HUES64 (cell line): Measurements from ENCODE around the gene PDCD11.

Experiments used
- H3K27ac ChIP-seq: 2 replicates; pipeline ENCODE4 v1.7.0; 2013; ENCODE audit warnings: low read depth, low read length, inconsistent platforms
- H3K27me3 ChIP-seq: 2 replicates; pipeline ENCODE4 v1.6.1; 2013; ENCODE audit warnings: mild to moderate bottlenecking, low read length; ENCODE audit not compliant: insufficient read depth
- H3K36me3 ChIP-seq: 2 replicates; pipeline ENCODE4 v1.6.1; 2013; ENCODE audit warnings: mild to moderate bottlenecking, low read length; ENCODE audit not compliant: insufficient read depth
- H3K4me1 ChIP-seq: 2 replicates; pipeline ENCODE4 v1.6.1; 2013; ENCODE audit warnings: mild to moderate bottlenecking, low read length, moderate library complexity; ENCODE audit not compliant: insufficient read depth
- H3K4me3 ChIP-seq: 2 replicates; pipeline ENCODE4 v1.5.1; 2013; ENCODE audit warnings: mild to moderate bottlenecking, low read length, moderate library complexity
- H3K9ac ChIP-seq: 2 replicates; pipeline ENCODE4 v1.6.1; 2013; ENCODE audit warnings: mild to moderate bottlenecking, low read depth, low read length
- H3K9me3 ChIP-seq: 2 replicates; pipeline ENCODE4 v1.6.1; 2013; ENCODE audit warnings: low read depth, low read length; ENCODE audit not compliant: insufficient read depth
- WGBS: fragments of 150-250, 120-280 bp; methylation state at CpG from one replicate; pipeline ENCODE4 v1.1.7; 2013; ENCODE audit warnings: missing lambda C conversion rate; 5-methylcytosine and 5-hydroxymethylcytosine counted together

The PDCD11 gene

DNA sequence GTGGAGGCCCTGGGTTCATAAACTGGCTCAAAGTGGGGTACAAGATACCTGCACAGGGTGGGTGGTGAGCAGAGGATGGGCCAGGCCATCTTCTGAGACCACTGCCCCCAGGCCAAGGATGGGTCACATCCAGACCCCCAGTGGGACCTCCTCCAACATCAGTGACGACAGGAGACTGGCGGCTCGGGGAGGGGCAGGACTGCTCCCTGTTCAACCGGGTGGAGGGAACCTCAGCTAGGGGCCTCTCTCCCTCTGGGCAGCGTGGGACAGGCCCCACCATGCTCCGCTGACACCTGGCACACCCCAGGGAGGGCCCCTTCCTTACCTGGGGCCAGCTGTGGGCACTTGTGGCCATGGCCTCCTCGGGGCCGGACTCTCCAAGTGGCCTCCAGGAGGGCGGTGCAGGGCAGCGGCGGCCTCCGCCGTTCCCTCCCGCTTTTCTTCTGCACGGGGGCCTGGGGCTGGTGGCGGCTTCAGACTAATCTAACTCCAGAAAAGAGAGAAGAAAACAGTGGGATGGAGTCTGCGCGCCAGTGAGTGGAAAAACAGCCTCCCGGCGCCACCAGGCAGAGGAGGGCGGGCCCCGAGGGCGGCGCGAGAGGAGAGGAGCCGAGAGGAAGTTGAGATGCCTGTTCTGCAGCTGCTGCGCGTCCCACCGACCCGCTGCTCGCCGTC is 55.5 kb downstream of the PDCD11 start, which contains the start of gene CALHM2:
CALHM2 (minus strand) TSS at position 540 of the 675 bp plus-strand sequence. CDS start 2,429 bp downstream, outside the sequence.
- no peak within 1 kb of the TSS for H3K27ac ChIP-seq
- peaks cover 10% of the 10 kb centered on the region for H3K36me3 ChIP-seq
- no peaks in the 10 kb centered on the region for H3K27me3 ChIP-seq
- peak within 1 kb of the TSS; percentile 49 for H3K4me3 ChIP-seq
- 0 out of 2 replicates have a peak within 1 kb of the TSS, but pooled peaks have one; percentile 31 for H3K9ac ChIP-seq
- 41% methylated on average over 32 of the region's 32 CpGs for WGBS
- peaks cover 7% of the 10 kb centered on the region for H3K4me1 ChIP-seq
- no peaks in the 10 kb centered on the region for H3K9me3 ChIP-seq

DNA sequence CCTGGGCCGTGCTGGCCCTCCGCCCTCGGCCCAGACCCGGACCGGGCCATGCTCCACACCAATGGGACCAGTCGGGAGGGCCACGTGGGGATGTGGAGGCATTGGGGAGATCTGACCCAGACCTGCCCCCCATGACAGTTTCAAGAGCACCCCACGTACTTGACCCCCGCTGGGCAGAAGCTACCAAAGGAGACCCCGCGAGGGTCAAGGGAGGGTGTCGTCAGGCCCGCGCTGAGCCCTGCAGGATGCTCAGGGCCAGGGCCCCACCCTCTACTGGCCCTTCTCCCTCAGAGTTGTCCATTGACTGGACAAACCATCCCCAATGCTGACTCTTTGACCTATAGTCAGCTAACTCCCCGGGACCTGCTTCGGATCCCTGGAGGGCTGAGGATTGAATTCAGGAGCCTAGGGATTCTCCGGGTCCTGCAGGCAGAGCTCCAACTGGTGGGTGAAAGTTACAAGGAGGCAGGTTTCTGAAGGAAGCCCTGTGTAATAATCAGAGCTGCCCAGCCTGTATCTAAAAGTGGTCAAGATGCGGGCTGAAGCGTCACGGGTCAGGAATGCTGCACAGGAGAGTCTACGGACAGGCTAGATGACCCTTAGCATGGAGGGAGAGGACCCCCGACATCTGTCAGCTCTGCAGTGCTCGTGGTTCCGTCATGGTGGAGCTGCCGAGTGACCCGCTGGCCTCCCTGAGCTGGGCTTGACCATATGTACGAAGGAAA is 56.2 kb downstream of the PDCD11 start:
- Histone ChIP-seq H3K9me3 (no peaks in the 10 kb centered on the region), H3K36me3 (peaks cover 3% of the 10 kb centered on the region), H3K27me3 (no peaks in the 10 kb centered on the region), H3K27ac (no peak overlapping the region), H3K4me1 (peaks cover 7% of the 10 kb centered on the region), H3K9ac (0 out of 2 replicates have a peak overlapping the region, but pooled peaks have one; percentile 31), H3K4me3 (peak overlapping the region; percentile 49)
- 75% methylated on average over 27 of the region's 27 CpGs for WGBS

- no peak overlapping the region for H3K4me3 ChIP-seq
- no peak overlapping the region for H3K27ac ChIP-seq
- H3K36me3 ChIP-seq = no peaks in the 10 kb centered on the region
- H3K4me1 ChIP-seq = peaks cover 7% of the 10 kb centered on the region
- H3K9me3 ChIP-seq = no peaks in the 10 kb centered on the region
- H3K27me3 ChIP-seq = no peaks in the 10 kb centered on the region
- 92% methylated on average over 3 of the region's 4 CpGs for WGBS
- H3K9ac ChIP-seq = no peak overlapping the region
Measured at GRCh38 chr10:103454026-103454425, 57.6 kb downstream of the PDCD11 start.

DNA sequence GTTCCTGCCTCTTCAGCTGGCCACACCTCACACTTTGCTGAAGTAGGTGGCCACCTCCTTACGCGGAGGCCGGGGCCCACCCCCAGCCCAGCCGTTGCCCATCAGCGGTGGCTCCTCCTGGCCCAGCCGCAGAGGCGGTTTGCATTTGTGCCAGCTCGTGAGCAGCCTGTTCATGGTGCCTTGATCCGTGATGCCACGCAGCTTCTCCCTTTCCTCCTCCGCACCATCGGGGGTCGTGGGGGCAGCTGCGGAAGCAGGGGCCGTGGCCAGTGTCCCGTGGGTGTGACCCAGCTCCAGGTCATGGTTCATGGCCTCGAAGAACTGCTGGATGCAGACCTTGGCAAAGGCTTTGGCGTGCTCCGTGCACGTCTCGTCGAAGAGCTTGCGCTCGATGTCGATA is 58.8 kb downstream of the PDCD11 start:
- no peak overlapping the region for H3K4me3 ChIP-seq
- H3K36me3 ChIP-seq = no peaks in the 10 kb centered on the region
- no peaks in the 10 kb centered on the region for H3K27me3 ChIP-seq
- H3K4me1 ChIP-seq = peaks cover 12% of the 10 kb centered on the region
- 92% methylated on average over 25 of the region's 25 CpGs for WGBS
- H3K9me3 ChIP-seq = no peaks in the 10 kb centered on the region
- H3K27ac ChIP-seq = no peak overlapping the region
- H3K9ac ChIP-seq = no peak overlapping the region; the same call in 1 of the 2 replicates

GRCh38 chr10:103456074-103456660 is 59.7 kb downstream of the PDCD11 start:
- Histone ChIP-seq H3K27ac (no peak overlapping the region), H3K9me3 (no peaks in the 10 kb centered on the region), H3K4me1 (peaks cover 10% of the 10 kb centered on the region), H3K27me3 (no peaks in the 10 kb centered on the region), H3K9ac (no peak overlapping the region), H3K4me3 (no peak overlapping the region), H3K36me3 (no peaks in the 10 kb centered on the region)
- 89% methylated on average over 9 of the region's 9 CpGs for WGBS

DNA sequence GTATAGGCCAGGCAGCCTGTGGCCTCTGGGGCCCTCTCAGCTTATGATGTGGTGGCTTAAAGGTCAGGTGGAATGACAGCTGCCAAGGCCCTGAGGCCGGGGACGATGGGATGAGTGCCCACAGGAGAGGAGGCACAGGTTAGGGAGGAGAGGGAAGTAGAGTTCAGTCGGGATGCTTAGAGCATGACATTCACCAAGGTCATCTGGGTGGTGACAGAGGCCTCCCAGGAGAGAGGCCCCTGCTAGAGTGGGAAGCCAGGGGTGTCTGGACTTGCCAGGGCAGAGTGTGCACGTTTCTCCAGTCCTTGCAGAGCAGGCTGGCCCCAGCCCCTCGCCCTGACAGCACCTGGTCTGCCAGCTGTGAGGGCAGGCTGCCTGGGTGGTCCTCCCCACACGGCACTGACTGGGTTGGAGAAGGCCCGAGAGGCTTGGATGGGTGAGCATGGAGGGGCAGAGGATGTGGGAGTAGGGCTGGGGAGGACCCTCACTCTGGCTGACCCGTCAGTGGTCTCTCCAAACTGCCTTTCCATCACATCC is 60.8 kb downstream of the PDCD11 start:
- Histone ChIP-seq H3K36me3 (no peaks in the 10 kb centered on the region), H3K9ac (no peak overlapping the region), H3K27ac (no peak overlapping the region), H3K4me1 (0 out of 2 replicates have a peak, but pooled peaks cover 5% of the 10 kb centered on the region), H3K9me3 (no peaks in the 10 kb centered on the region), H3K27me3 (no peaks in the 10 kb centered on the region), H3K4me3 (no peak overlapping the region)
- 85% methylated on average over 8 of the region's 8 CpGs for WGBS

DNA sequence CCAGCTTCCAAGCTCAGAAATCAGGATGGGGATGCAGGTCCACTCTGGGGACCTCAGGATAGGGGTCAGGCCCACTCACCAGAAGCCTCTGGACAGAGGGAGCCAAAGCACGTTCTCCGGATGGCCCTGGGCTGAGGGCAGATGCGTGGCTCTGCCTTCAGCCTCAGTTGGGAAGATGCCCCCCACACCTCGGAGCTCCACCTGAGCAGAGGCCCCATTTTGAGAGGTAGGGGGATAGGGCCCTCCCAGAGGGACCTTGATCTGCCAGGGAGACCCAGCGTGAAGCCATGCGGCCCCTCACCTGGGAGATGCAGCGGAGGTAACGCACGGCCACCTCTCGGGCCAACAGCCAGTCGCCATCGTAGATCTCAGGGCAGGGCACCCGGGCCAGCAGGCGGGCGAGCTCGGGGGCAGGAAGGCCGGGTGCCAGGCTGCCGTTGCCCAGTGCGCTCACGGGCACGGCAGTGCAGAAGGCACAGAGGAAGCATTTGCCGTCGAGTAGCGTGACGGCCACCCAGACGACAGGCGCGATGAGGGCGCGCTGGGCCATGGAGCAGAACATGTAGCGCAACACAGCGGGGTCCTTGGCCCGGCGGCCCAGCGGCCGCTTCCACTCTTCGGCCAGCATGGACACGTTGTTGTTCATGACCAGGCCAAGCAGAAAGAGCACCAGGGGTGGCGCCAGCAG is 61.6 kb downstream of the PDCD11 start:
- H3K36me3 ChIP-seq = no peaks in the 10 kb centered on the region
- no peak overlapping the region for H3K27ac ChIP-seq
- 95% methylated on average over 39 of the region's 39 CpGs for WGBS

GRCh38 chr10:103458720-103459119 is 62.3 kb downstream of the PDCD11 start, which contains the start of gene CALHM1:
Gene CALHM1, minus strand, starts transcription at chr10:103458900. Its CDS starts 149 bp downstream, at chr10:103458751.
- no peaks in the 10 kb centered on the region for H3K9me3 ChIP-seq
- H3K36me3 ChIP-seq = no peaks in the 10 kb centered on the region
- no peak within 1 kb of the TSS for H3K27ac ChIP-seq
- H3K4me3 ChIP-seq = no peak within 1 kb of the TSS
- WGBS = 55% methylated on average over 8 of the region's 9 CpGs
- 0 out of 2 replicates have a peak, but pooled peaks cover 5% of the 10 kb centered on the region for H3K4me1 ChIP-seq
- no peak within 1 kb of the TSS for H3K9ac ChIP-seq
- H3K27me3 ChIP-seq = no peaks in the 10 kb centered on the region

More for the DNA sequence above, 61.6 kb downstream of the PDCD11 start:
- Histone ChIP-seq H3K9me3 (no peaks in the 10 kb centered on the region), H3K27me3 (no peaks in the 10 kb centered on the region), H3K9ac (no peak overlapping the region), H3K4me1 (0 out of 2 replicates have a peak, but pooled peaks cover 5% of the 10 kb centered on the region), H3K4me3 (no peak overlapping the region)

DNA sequence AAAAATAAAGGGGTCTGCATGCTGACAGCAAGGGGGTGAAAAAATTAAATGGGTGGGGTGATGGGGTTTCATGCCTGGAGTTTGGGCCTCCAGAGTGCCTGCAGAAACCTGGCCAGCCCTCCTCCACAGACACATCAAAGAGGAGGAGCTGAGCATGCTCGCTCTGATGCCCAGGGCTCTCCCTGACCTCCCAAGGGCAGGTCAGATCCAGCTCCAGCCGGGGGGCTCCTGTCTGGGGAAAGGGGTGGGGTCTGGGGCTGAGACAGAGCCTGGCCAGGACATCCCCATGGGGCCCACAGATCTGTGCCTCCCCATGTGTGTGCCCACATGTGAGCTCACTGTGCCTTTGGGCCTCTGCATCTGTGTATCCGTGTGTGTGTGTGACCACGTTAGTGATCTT is 63.2 kb downstream of the PDCD11 start:
- Histone ChIP-seq H3K27me3 (no peaks in the 10 kb centered on the region), H3K36me3 (no peaks in the 10 kb centered on the region), H3K9ac (no peak overlapping the region), H3K9me3 (no peaks in the 10 kb centered on the region), H3K27ac (no peak overlapping the region), H3K4me3 (no peak overlapping the region), H3K4me1 (0 out of 2 replicates have a peak, but pooled peaks cover 5% of the 10 kb centered on the region)
- WGBS = 82% methylated on average over 4 of the region's 4 CpGs

GRCh38 chr10:103463499-103463898 is 67.1 kb downstream of the PDCD11 start:
- H3K27ac ChIP-seq = no peak overlapping the region
- no peaks in the 10 kb centered on the region for H3K9me3 ChIP-seq
- no peaks in the 10 kb centered on the region for H3K36me3 ChIP-seq
- H3K4me1 ChIP-seq = 0 out of 2 replicates have a peak, but pooled peaks cover 5% of the 10 kb centered on the region
- H3K9ac ChIP-seq = no peak overlapping the region
- WGBS = 93% methylated on average over 4 of the region's 4 CpGs
- H3K4me3 ChIP-seq = no peak overlapping the region
- H3K27me3 ChIP-seq = no peaks in the 10 kb centered on the region
